MM.1S (cell line): ENCODE data around the gene SURF2.

Experiments used
- CTCF ChIP-seq: fragments of 300-600 bp; sonication (generic); IDR thresholded peaks from 2 replicates; pipeline ENCODE4 v1.5.1; 2016; ENCODE audit warnings: antibody characterized with exemption, low read length, mixed read lengths
- EZH2 ChIP-seq: fragments of 300-600 bp; sonication (generic); optimal IDR thresholded peaks from 2 replicates; pipeline ENCODE3; 2017; ENCODE audit warnings: low read depth, mild to moderate bottlenecking, antibody characterized with exemption, low read length, mixed read lengths
- EZH2phosphoT487 ChIP-seq: fragments of 300-600 bp; sonication (generic); IDR thresholded peaks from 2 replicates; pipeline ENCODE4 v1.6.1; 2018; ENCODE audit warnings: antibody characterized with exemption, low read length

DNA sequence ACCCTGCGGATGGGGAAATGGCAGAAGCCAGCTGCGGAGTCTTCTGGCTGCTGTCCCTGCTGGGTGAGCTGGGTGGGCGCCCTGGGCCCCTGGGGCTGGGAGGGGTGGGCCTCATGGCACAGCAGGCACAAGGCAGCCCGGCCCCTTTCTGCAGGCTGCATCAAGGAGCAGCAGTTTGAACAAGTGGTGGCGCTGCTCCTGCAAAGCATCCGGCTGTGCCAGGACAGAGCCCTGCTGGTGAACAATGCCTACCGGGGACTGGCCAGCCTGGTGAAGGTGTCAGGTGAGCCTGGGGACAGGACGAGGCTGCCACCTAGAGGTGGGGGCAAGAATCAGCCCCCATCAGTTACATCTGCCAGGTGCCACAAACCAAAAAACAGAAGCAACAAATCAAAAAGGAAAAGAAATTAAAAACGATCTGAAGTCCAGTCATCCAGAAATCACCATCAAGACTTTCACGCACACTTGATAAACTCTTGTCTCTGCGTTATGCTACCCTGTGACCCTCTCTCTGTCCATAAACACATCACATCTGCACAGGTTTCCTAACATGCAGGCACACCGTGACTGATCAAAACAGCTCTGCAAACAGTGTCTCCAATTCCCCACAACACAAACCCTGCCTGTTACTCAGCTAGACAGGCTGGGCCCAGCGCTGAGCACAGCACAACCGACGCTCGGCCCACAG is 47.6 kb downstream of the SURF2 start:
- peak; percentile 63 for TF ChIP-seq CTCF
- TF ChIP-seq EZH2: no peak
- no peak for TF ChIP-seq EZH2phosphoT487
